K562 (cell line): ENCODE measurements around the gene UQCRHL. TPM values are rescaled to one million over a fixed set of nuclear protein-coding genes. Genes with fewer than 3 reads are reported as not detected.
A peak's percentile ranks its signal among the peaks of the same experiment; 100 is the strongest.

ENCODE experiments used
- BRD4 ChIP-seq: fragments of 200-600 bp; sonication (generic); IDR thresholded peaks from 2 replicates; pipeline ENCODE4 v1.6.1; 2017; ENCODE audit warnings: inconsistent platforms
- CBFA2T2 ChIP-seq: fragments of 450-650 bp; conservative IDR thresholded peaks from 2 replicates; pipeline ENCODE4 v1.6.1; 2017; ENCODE audit warnings: mild to moderate bottlenecking
- DACH1 ChIP-seq: fragments of 450-650 bp; IDR thresholded peaks from 2 replicates; pipeline ENCODE4 v1.6.1; 2018; ENCODE audit not compliant: partially characterized antibody
- ETV1 ChIP-seq: fragments of 450-650 bp; conservative IDR thresholded peaks from 2 replicates; pipeline ENCODE4 v1.6.1; 2016; ENCODE audit warnings: missing genetic modification characterization, control low read depth, low read depth, missing compliant biosample characterization
- HDAC3 ChIP-seq: fragments of 450-650 bp; IDR thresholded peaks from 2 replicates; pipeline ENCODE4 v1.6.1; 2018; ENCODE audit warnings: borderline replicate concordance, mild to moderate bottlenecking, moderate library complexity; ENCODE audit not compliant: partially characterized antibody
- ILF3 ChIP-seq: fragments of 450-650 bp; IDR thresholded peaks from 2 replicates; pipeline ENCODE4 v1.6.1; 2018; ENCODE audit warnings: antibody characterized with exemption, mild to moderate bottlenecking, moderate library complexity, borderline replicate concordance
- KLF1 ChIP-seq: fragments of 450-650 bp; IDR thresholded peaks from 2 replicates; pipeline ENCODE4 v1.6.1; 2016; ENCODE audit warnings: missing genetic modification characterization, missing compliant biosample characterization
- NFIX ChIP-seq: fragments of 250-450 bp; sonication (Bioruptor Pico); IDR thresholded peaks from 2 replicates; pipeline ENCODE4 v1.4.0; 2020; ENCODE audit warnings: low read depth, mild to moderate bottlenecking, moderate library complexity
- NR2C1 ChIP-seq, 2 experiments: fragments of 450-650 bp; IDR thresholded peaks; 2 replicates each; pipeline ENCODE4 v1.6.1; 2017; ENCODE audit warnings: mild to moderate bottlenecking in 2 of 2, antibody characterized with exemption in 1 of 2, inconsistent platforms in 1 of 2, missing compliant biosample characterization in 1 of 2, missing genetic modification characterization in 1 of 2
- SMARCE1 ChIP-seq: fragments of 450-650 bp; IDR thresholded peaks from 2 replicates; pipeline ENCODE4 v1.7.1; 2016; ENCODE audit warnings: mild to moderate bottlenecking
- SMC3 ChIP-seq: conservative IDR thresholded peaks from 2 replicates; pipeline ENCODE4 v1.6.1; 2011; ENCODE audit warnings: low read depth, low read length, improper control_type of control experiment; ENCODE audit not compliant: insufficient read depth
- THAP12 ChIP-seq: fragments of 250-450 bp; sonication (Bioruptor Pico); IDR thresholded peaks from 2 replicates; pipeline ENCODE4 v1.9.0; 2021; ENCODE audit warnings: mild to moderate bottlenecking, inconsistent platforms
- ZNF316 ChIP-seq: fragments of 450-650 bp; IDR thresholded peaks from 2 replicates; pipeline ENCODE4 v1.6.1; 2016
- ZNF57 ChIP-seq: fragments of 450-650 bp; formaldehyde crosslinking; IDR thresholded peaks from 2 replicates; pipeline ENCODE4 v1.4.0; 2020; ENCODE audit warnings: mild to moderate bottlenecking, moderate library complexity
- polyA plus RNA-seq, 8 experiments: library from polyadenylated mRNA; depleted of rRNA in 4 of 8; stranded (reverse) in 5 of 8; unstranded in 3 of 8; fragments of >200 nt; fragmentation: Nextera tagmentation in 2 of 8; fragmentation: Illumina TruSeq in 1 of 8; extraction: Ambion mirVana in 2 of 8; extraction: Trizol in 1 of 8; gene quantifications; 2 replicates each; pipeline versions ENCODE4 v1.2.1 to v1.2.3, GENCODE V29; 2011 to 2014; ENCODE audit warnings: inconsistent platforms in 1 of 8, missing spikeins in 1 of 8
- total RNA-seq, 7 experiments: library from RNA; depleted of rRNA in 6 of 7; stranded (reverse); fragments of >200 nt in 6 of 7; fragmentation: Illumina TruSeq in 2 of 7; extraction: Trizol in 2 of 7; gene quantifications; 2 replicates each; pipeline versions ENCODE4 v1.2.1 to v1.2.3, GENCODE V29; 2011 to 2021; ENCODE audit warnings: low replicate concordance in 1 of 7
- TF ChIP-seq, protein P1 (sequence below): fragments of 450-650 bp; IDR thresholded peaks from 2 replicates; pipeline ENCODE4 v1.6.1; 2016; ENCODE audit warnings: antibody characterized with exemption
- TF ChIP-seq, protein P2 (sequence below): fragments of 450-650 bp; IDR thresholded peaks from 2 replicates; pipeline ENCODE4 v1.7.1; 2018; ENCODE audit warnings: mild to moderate bottlenecking, low read depth; ENCODE audit not compliant: partially characterized antibody

The UQCRHL gene
- total and polyA plus RNA-seq, 9 of the 15 experiments (the other 6 are each of a cell fraction or from before 2014, with no cell fraction given): 5.1 to 41.3 (median 21.8) TPM

GRCh38 chr1:15799928-15800835 is 7.3 kb downstream of the UQCRHL start (continued):
- TF ChIP-seq, protein P1, sequence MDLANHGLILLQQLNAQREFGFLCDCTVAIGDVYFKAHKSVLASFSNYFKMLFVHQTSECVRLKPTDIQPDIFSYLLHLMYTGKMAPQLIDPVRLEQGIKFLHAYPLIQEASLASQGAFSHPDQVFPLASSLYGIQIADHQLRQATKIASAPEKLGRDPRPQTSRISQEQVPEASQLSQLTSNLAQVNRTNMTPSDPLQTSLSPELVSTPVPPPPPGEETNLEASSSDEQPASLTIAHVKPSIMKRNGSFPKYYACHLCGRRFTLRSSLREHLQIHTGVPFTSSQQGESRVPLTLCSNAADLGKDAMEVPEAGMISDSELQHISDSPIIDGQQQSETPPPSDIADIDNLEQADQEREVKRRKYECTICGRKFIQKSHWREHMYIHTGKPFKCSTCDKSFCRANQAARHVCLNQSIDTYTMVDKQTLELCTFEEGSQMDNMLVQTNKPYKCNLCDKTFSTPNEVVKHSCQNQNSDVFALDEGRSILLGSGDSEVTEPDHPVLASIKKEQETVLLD: no peak
- TF ChIP-seq NR2C1 (IDR thresholded peaks at IDR 0.05): peak; percentile 93
- TF ChIP-seq NR2C1 (tag; IDR thresholded peaks at IDR 0.05): peak; percentile 94
- no peak for TF ChIP-seq ZNF316
- no peak for TF ChIP-seq HDAC3
- TF ChIP-seq SMARCE1: 0 out of 2 replicates have a peak, but pooled peaks have one; percentile 36
- TF ChIP-seq ZNF57 (CRISPR knock-in tag): no peak
- no peak for TF ChIP-seq BRD4
- peak; percentile 15; the same call in 1 of the 2 replicates for TF ChIP-seq CBFA2T2
- no peak for TF ChIP-seq SMC3
- no peak for TF ChIP-seq KLF1 (tag)
- TF ChIP-seq ILF3: no peak
- TF ChIP-seq ETV1: peak; percentile 36
- TF ChIP-seq, protein P2, sequence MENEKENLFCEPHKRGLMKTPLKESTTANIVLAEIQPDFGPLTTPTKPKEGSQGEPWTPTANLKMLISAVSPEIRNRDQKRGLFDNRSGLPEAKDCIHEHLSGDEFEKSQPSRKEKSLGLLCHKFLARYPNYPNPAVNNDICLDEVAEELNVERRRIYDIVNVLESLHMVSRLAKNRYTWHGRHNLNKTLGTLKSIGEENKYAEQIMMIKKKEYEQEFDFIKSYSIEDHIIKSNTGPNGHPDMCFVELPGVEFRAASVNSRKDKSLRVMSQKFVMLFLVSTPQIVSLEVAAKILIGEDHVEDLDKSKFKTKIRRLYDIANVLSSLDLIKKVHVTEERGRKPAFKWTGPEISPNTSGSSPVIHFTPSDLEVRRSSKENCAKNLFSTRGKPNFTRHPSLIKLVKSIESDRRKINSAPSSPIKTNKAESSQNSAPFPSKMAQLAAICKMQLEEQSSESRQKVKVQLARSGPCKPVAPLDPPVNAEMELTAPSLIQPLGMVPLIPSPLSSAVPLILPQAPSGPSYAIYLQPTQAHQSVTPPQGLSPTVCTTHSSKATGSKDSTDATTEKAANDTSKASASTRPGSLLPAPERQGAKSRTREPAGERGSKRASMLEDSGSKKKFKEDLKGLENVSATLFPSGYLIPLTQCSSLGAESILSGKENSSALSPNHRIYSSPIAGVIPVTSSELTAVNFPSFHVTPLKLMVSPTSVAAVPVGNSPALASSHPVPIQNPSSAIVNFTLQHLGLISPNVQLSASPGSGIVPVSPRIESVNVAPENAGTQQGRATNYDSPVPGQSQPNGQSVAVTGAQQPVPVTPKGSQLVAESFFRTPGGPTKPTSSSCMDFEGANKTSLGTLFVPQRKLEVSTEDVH: no peak
- TF ChIP-seq NFIX: peak; percentile 32; the same call in 1 of the 2 replicates
- TF ChIP-seq THAP12 (CRISPR knock-in tag): no peak; the same call in 1 of the 2 replicates
- TF ChIP-seq DACH1: peak; percentile 41
